Osteocyte (in vitro differentiated cells): ENCODE measurements around the gene SF3B5. TPM values are rescaled to one million over a fixed set of nuclear protein-coding genes. Genes with fewer than 3 reads are reported as not detected.
"Not testable (repeated sequence)": the region's sequence is repeated elsewhere in the genome, so short reads cannot be mapped to it uniquely, and the experiment has no call there.

Source experiments
- DNase-seq: peaks from one replicate; pipeline ENCODE4 v3.0.0; 2021; ENCODE audit warnings: mixed read lengths; ENCODE audit not compliant: unreplicated experiment; ENCODE audit errors: extremely low spot score
- H3K27ac Mint-ChIP-seq: one replicate; pipeline ENCODE4 v1.8.0; 2021; ENCODE audit warnings: mild to moderate bottlenecking, mixed read lengths; ENCODE audit not compliant: unreplicated experiment
- H3K27me3 Mint-ChIP-seq: one replicate; pipeline ENCODE4 v1.8.0; 2021; ENCODE audit warnings: mixed read lengths; ENCODE audit not compliant: unreplicated experiment
- H3K36me3 Mint-ChIP-seq: one replicate; pipeline ENCODE4 v1.8.0; 2021; ENCODE audit warnings: mixed read lengths; ENCODE audit not compliant: unreplicated experiment
- H3K4me1 Mint-ChIP-seq: one replicate; pipeline ENCODE4 v1.8.0; 2021; ENCODE audit warnings: mixed read lengths; ENCODE audit not compliant: unreplicated experiment
- H3K4me3 Mint-ChIP-seq: one replicate; pipeline ENCODE4 v1.8.0; 2021; ENCODE audit warnings: mild to moderate bottlenecking, moderate library complexity, mixed read lengths; ENCODE audit not compliant: unreplicated experiment
- H3K9me3 Mint-ChIP-seq: one replicate; pipeline ENCODE4 v1.8.0; 2021; ENCODE audit warnings: mixed read lengths; ENCODE audit not compliant: unreplicated experiment
- total RNA-seq: library from RNA; stranded (reverse); gene quantifications from 2 replicates; pipeline ENCODE4 v1.2.1, GENCODE V29; 2021
- TF ChIP-seq, protein P1 (sequence below): fragments of 200-600 bp; sonication (generic); IDR thresholded peaks from 2 replicates; pipeline ENCODE4 v1.5.0; 2021; ENCODE audit warnings: antibody characterized with exemption, mild to moderate bottlenecking, moderate library complexity

SF3B5 gene
- total RNA-seq, 1 donor from 2014 or later = 134 TPM

DNA sequence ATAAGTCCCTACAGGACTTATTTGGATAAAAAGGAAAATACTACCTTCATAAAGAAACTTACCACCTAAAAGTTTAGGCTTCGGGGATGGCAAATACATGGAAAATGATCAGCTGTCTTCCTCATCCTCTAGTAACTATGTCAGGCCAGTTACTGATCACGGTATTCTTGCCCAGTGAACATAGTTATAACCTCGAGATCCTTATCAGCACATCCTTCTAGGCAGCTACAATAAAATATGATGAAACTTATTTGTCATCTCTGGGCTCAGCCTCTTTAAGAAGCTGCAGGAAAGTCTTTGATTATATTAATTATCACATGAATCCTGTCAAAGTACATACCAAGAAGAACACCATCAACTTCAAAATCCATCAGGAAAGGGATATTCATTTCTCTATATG, 41.8 kb downstream of the SF3B5 start:
- H3K27ac Mint-ChIP-seq = no peak overlapping the region
- H3K4me1 Mint-ChIP-seq = no peaks in the 10 kb centered on the region
- H3K36me3 Mint-ChIP-seq = no peaks in the 10 kb centered on the region
- H3K4me3 Mint-ChIP-seq = no peak overlapping the region
- TF ChIP-seq, protein P1, sequence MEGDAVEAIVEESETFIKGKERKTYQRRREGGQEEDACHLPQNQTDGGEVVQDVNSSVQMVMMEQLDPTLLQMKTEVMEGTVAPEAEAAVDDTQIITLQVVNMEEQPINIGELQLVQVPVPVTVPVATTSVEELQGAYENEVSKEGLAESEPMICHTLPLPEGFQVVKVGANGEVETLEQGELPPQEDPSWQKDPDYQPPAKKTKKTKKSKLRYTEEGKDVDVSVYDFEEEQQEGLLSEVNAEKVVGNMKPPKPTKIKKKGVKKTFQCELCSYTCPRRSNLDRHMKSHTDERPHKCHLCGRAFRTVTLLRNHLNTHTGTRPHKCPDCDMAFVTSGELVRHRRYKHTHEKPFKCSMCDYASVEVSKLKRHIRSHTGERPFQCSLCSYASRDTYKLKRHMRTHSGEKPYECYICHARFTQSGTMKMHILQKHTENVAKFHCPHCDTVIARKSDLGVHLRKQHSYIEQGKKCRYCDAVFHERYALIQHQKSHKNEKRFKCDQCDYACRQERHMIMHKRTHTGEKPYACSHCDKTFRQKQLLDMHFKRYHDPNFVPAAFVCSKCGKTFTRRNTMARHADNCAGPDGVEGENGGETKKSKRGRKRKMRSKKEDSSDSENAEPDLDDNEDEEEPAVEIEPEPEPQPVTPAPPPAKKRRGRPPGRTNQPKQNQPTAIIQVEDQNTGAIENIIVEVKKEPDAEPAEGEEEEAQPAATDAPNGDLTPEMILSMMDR = no peak
- DNase-seq = no peak
- peaks cover 6% of the 10 kb centered on the region for H3K9me3 Mint-ChIP-seq
- H3K27me3 Mint-ChIP-seq = peaks cover 66% of the 10 kb centered on the region

DNA sequence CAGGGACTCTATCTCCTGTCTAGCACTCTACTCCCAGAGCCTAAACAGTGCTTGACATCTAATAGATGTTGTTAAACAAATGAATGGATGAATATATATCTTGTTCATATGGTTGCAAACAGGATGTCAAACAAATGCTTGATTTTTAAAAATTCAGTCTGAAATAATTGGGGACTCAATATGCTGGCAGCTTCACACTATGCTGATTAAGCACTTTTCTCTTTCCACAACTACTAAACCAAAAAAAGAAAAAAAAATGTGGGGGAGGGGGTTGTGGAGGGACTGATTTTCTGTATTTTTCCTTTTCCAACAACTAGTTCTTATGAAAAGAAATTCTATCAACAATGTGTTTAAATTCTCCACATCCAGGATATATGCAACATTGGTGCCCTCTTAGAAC, 42.9 kb downstream of the SF3B5 start:
- Mint-ChIP-seq H3K27me3 (peaks cover 65% of the 10 kb centered on the region), H3K36me3 (no peaks in the 10 kb centered on the region), H3K4me3 (no peak overlapping the region), H3K27ac (no peak overlapping the region), H3K9me3 (peaks cover 6% of the 10 kb centered on the region), H3K4me1 (no peaks in the 10 kb centered on the region)
- TF ChIP-seq, protein P1 = no peak
- no peak for DNase-seq

DNA sequence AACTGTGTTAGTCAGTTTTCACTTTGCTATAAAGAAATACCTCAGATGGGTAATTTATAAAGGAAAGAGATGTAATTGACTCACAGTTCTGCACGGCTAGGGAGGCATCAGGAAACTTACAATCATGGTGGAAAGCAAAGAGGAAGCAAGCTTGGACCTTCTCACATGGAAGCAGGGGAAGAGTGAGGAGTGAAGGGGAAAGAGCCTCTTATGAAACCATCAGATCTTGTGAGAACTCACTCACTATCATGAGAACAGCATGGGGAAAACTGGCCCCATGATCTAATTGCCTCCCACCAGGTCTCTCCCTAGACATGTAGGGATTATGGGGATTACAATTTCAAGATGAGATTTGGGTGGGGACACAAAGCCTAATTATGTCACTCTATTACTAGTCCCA, 46.0 kb downstream of the SF3B5 start:
- H3K4me3 Mint-ChIP-seq = no peak overlapping the region
- no peak overlapping the region for H3K27ac Mint-ChIP-seq

DNA sequence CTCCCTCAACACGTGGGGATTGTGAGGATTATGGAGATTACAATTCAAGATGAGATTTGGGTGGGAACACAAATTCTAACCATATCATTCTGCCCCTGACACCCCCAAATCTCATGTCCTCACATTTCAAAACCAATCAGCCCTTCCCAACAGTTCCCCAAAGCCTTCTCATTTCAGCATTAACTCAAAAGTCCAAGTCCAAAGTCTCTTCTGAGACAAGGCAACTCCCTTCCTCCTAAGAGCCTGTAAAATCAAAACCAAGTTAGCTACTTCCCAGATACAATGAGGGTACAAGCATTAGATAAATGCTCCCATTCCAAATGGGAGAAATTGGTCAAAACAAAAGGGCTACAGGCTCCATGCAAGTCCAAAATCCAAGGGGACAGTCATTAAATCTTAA, 47.7 kb downstream of the SF3B5 start:
- TF ChIP-seq, protein P1 = no peak
- H3K27me3 Mint-ChIP-seq = peaks cover 49% of the 10 kb centered on the region
- no peak for DNase-seq
- no peak overlapping the region for H3K27ac Mint-ChIP-seq
- no peak overlapping the region for H3K4me3 Mint-ChIP-seq
- peaks cover 6% of the 10 kb centered on the region for H3K9me3 Mint-ChIP-seq
- H3K36me3 Mint-ChIP-seq = no peaks in the 10 kb centered on the region
- no peaks in the 10 kb centered on the region for H3K4me1 Mint-ChIP-seq

More for the DNA sequence above, 46.0 kb downstream of the SF3B5 start:
- Mint-ChIP-seq H3K9me3 (peaks cover 6% of the 10 kb centered on the region), H3K4me1 (no peaks in the 10 kb centered on the region), H3K27me3 (peaks cover 54% of the 10 kb centered on the region), H3K36me3 (no peaks in the 10 kb centered on the region)
- DNase-seq = no peak
- TF ChIP-seq, protein P1 = no peak

DNA sequence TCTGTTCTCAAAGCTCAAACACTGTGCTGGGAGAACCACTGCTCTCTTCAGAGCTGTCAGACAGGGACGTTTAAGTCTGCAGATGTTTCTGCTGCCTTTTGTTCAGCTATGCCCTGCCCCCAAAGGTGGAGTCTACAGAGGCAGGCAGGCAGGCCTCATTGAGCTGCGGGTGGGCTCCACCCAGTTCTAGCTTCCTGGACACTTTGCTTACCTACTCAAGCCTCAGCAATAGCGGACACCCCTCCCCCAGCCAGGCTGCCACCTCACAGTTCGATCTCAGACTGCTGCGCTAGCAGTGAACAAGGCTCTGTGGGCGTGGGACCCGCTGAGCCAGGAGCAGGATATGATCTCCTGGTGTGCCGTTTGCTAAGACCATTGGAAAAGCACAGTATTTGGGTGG, 48.7 kb downstream of the SF3B5 start:
- not testable (repeated sequence) for H3K9me3 Mint-ChIP-seq, H3K27ac Mint-ChIP-seq, DNase-seq, H3K36me3 Mint-ChIP-seq, H3K4me1 Mint-ChIP-seq, H3K4me3 Mint-ChIP-seq
- peaks cover 38% of the 10 kb centered on the region for H3K27me3 Mint-ChIP-seq

DNA sequence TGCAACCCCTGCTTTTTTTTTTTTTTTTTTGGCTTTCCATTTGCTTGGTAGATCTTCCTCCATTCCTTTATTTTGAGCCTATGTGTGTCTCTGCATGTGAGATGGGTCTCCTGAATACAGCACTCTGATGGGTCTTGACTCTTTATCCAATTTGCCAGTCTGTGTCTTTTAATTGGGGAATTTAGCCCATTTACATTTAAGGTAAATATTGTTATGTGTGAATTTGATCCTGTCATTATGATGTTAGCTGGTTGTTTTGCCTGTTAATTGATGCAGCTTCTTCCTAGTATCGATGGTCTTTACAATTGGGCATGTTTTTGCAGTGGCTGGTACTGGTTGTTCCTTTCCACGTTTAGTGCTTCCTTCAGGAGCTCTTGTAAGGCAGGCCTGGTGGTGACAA, 50.4 kb downstream of the SF3B5 start:
- not testable (repeated sequence) for H3K36me3 Mint-ChIP-seq, H3K4me1 Mint-ChIP-seq, H3K4me3 Mint-ChIP-seq, H3K9me3 Mint-ChIP-seq, H3K27ac Mint-ChIP-seq, DNase-seq
- H3K27me3 Mint-ChIP-seq = peaks cover 26% of the 10 kb centered on the region

Other genes with a start within 250 kb of the SF3B5 start
- not detected in 2 replicates for gene ZC2HC1B, start 231.1 kb downstream of the SF3B5 start, total RNA-seq
- 90.3 and 103 TPM in 2 replicates for gene PLAGL1, start 87.3 kb downstream of the SF3B5 start, total RNA-seq
- gene STX11, start 54.9 kb upstream of the SF3B5 start, total RNA-seq = 0.86 and 1.6 TPM in 2 replicates
- 144 and 152 TPM in 2 replicates for gene UTRN, start 189.8 kb upstream of the SF3B5 start, total RNA-seq